H9 (cell line): Measurements from ENCODE around the gene MAPKAPK2. TPM values are rescaled to one million over a fixed set of nuclear protein-coding genes. Genes with fewer than 3 reads are reported as not detected.

Experiments used
- DNase-seq: peaks from one replicate; pipeline ENCODE4 v3.0.0-alpha.2; 2017
- H2AFZ ChIP-seq: one replicate; pipeline ENCODE4 v1.6.1; 2013; ENCODE audit warnings: mild to moderate bottlenecking, low read length, control low read depth, moderate library complexity
- H2AK5ac ChIP-seq: 2 replicates; pipeline ENCODE4 v1.6.1; 2013; ENCODE audit warnings: low read length, control low read depth, mixed read lengths; ENCODE audit not compliant: insufficient read length
- H2BK120ac ChIP-seq: one replicate; pipeline ENCODE4 v1.6.1; 2013; ENCODE audit warnings: low read depth, mild to moderate bottlenecking, low read length, control low read depth, inconsistent platforms; ENCODE audit not compliant: poor library complexity, severe bottlenecking
- H2BK12ac ChIP-seq: 2 replicates; pipeline ENCODE4 v1.6.1; 2013; ENCODE audit warnings: low read length, control low read depth, mixed read lengths, low read depth; ENCODE audit not compliant: insufficient read length
- H2BK15ac ChIP-seq: 2 replicates; pipeline ENCODE4 v1.6.1; 2013; ENCODE audit warnings: low read depth, low read length, control low read depth
- H2BK20ac ChIP-seq: one replicate; pipeline ENCODE4 v1.6.1; 2013; ENCODE audit warnings: low read depth, mild to moderate bottlenecking, low read length, control low read depth, inconsistent platforms; ENCODE audit not compliant: poor library complexity, severe bottlenecking
- H2BK5ac ChIP-seq: 2 replicates; pipeline ENCODE4 v1.6.1; 2013; ENCODE audit warnings: low read length, control low read depth, mixed read lengths; ENCODE audit not compliant: insufficient read length
- H3K14ac ChIP-seq: 2 replicates; pipeline ENCODE4 v1.6.1; 2013; ENCODE audit warnings: low read length, control low read depth; ENCODE audit not compliant: insufficient read depth
- H3K18ac ChIP-seq: 2 replicates; pipeline ENCODE4 v1.6.1; 2013; ENCODE audit warnings: low read depth, mild to moderate bottlenecking, mixed read lengths, low read length, control low read depth; ENCODE audit not compliant: insufficient read length
- H3K23ac ChIP-seq: 2 replicates; pipeline ENCODE4 v1.6.1; 2013; ENCODE audit warnings: low read length, control low read depth, mixed read lengths, low read depth; ENCODE audit not compliant: insufficient read length
- H3K23me2 ChIP-seq: 2 replicates; pipeline ENCODE4 v1.6.1; 2013; ENCODE audit warnings: low read depth, mild to moderate bottlenecking, mixed read lengths, low read length, control low read depth; ENCODE audit not compliant: insufficient read length, poor library complexity, severe bottlenecking
- H3K27ac ChIP-seq: 2 replicates; pipeline ENCODE4 v1.5.1; 2013; ENCODE audit warnings: low read length, control low read depth, mixed read lengths, low read depth; ENCODE audit not compliant: insufficient read length
- H3K27me3 ChIP-seq: 2 replicates; pipeline ENCODE4 v1.6.1; 2013; ENCODE audit warnings: low read length, control low read depth, inconsistent platforms; ENCODE audit not compliant: insufficient read depth
- H3K4ac ChIP-seq: 2 replicates; pipeline ENCODE4 v1.6.1; 2013; ENCODE audit warnings: low read depth, mild to moderate bottlenecking, control low read depth, inconsistent platforms, low read length, moderate library complexity
- H3K4me1 ChIP-seq: 2 replicates; pipeline ENCODE4 v1.6.1; 2013; ENCODE audit warnings: low read length, control low read depth, inconsistent platforms; ENCODE audit not compliant: insufficient read depth
- H3K4me2 ChIP-seq: 2 replicates; pipeline ENCODE4 v1.6.1; 2013; ENCODE audit warnings: low read length, control low read depth, mixed read lengths; ENCODE audit not compliant: insufficient read length, insufficient read depth
- H3K56ac ChIP-seq: 2 replicates; pipeline ENCODE4 v1.6.1; 2013; ENCODE audit warnings: low read depth, mild to moderate bottlenecking, mixed read lengths, low read length, control low read depth; ENCODE audit not compliant: insufficient read length
- H3K79me1 ChIP-seq: 2 replicates; pipeline ENCODE4 v1.6.1; 2013; ENCODE audit warnings: low read depth, mild to moderate bottlenecking, moderate library complexity, low read length, control low read depth, inconsistent platforms; ENCODE audit not compliant: insufficient read depth, poor library complexity, severe bottlenecking
- H3K79me2 ChIP-seq: 2 replicates; pipeline ENCODE4 v1.6.1; 2013; ENCODE audit warnings: low read length, control low read depth, inconsistent platforms; ENCODE audit not compliant: insufficient read depth
- H3K9ac ChIP-seq: 2 replicates; pipeline ENCODE4 v1.6.1; 2013; ENCODE audit warnings: low read length, control low read depth, mixed read lengths; ENCODE audit not compliant: insufficient read length; ENCODE audit errors: extremely low read depth
- H3K9me3 ChIP-seq: one replicate; pipeline ENCODE4 v1.6.1; 2013; ENCODE audit warnings: low read depth, low read length, inconsistent platforms; ENCODE audit not compliant: control insufficient read depth
- H3T11ph ChIP-seq: one replicate; pipeline ENCODE4 v1.6.1; 2013; ENCODE audit warnings: mild to moderate bottlenecking, low read length, control low read depth, inconsistent platforms
- H4K20me1 ChIP-seq: one replicate; pipeline ENCODE4 v1.6.1; 2013; ENCODE audit not compliant: control insufficient read depth, insufficient read length, insufficient read depth
- H4K5ac ChIP-seq: 2 replicates; pipeline ENCODE4 v1.6.1; 2013; ENCODE audit warnings: low read depth, mild to moderate bottlenecking, mixed read lengths, low read length, control low read depth; ENCODE audit not compliant: insufficient read length
- H4K8ac ChIP-seq: replicated peaks from 2 replicates; pipeline ENCODE4 v1.6.1; 2013; ENCODE audit warnings: low read length, control low read depth, mixed read lengths, low read depth; ENCODE audit not compliant: insufficient read length
- H4K91ac ChIP-seq: 2 replicates; pipeline ENCODE4 v1.6.1; 2013; ENCODE audit warnings: low read depth, mild to moderate bottlenecking, moderate library complexity, mixed read lengths, low read length, control low read depth; ENCODE audit not compliant: insufficient read length
- H3K27ac Mint-ChIP-seq, 3 experiments: 2 replicates in 2 of 3; 3 replicates in 1 of 3; pipeline ENCODE4 v1.8.0; 2020 to 2021; ENCODE audit warnings: mixed read lengths in 3 of 3, mild to moderate bottlenecking in 1 of 3, moderate library complexity in 1 of 3
- H3K27me3 Mint-ChIP-seq: 2 replicates; pipeline ENCODE4 v1.8.0; 2021; ENCODE audit warnings: low read depth, mild to moderate bottlenecking, moderate library complexity, mixed read lengths
- H3K36me3 Mint-ChIP-seq, 3 experiments: 2 replicates in 2 of 3; 3 replicates in 1 of 3; pipeline ENCODE4 v1.8.0; 2020 to 2021; ENCODE audit warnings: low read depth in 3 of 3, mixed read lengths in 3 of 3; ENCODE audit not compliant: insufficient read depth in 1 of 3
- H3K4me1 Mint-ChIP-seq, 2 experiments: 2 replicates each; pipeline ENCODE4 v1.8.0; 2020; ENCODE audit warnings: mixed read lengths in 2 of 2
- H3K4me3 Mint-ChIP-seq, 2 experiments: 2 replicates in 1 of 2; 3 replicates in 1 of 2; pipeline ENCODE4 v1.8.0; 2020 to 2021; ENCODE audit warnings: mild to moderate bottlenecking in 2 of 2, mixed read lengths in 2 of 2, moderate library complexity in 1 of 2
- H3K9me3 Mint-ChIP-seq, 2 experiments: 2 replicates in 1 of 2; 3 replicates in 1 of 2; pipeline ENCODE4 v1.8.0; 2020; ENCODE audit warnings: mild to moderate bottlenecking in 2 of 2, mixed read lengths in 2 of 2, moderate library complexity in 1 of 2
- WGBS: extraction: QIAGEN DNeasy Blood & Tissue Kit; methylation state at CpG from one replicate; pipeline ENCODE4 v1.1.7; 2013; ENCODE audit warnings: missing lambda C conversion rate, low lambda C conversion rate, mixed read lengths; ENCODE audit not compliant: insufficient read length; ENCODE audit errors: extremely low coverage; 5-methylcytosine and 5-hydroxymethylcytosine counted together
- total RNA-seq: library from RNA; stranded (reverse); gene quantifications from 2 replicates; pipeline ENCODE4 v1.2.1, GENCODE V29; 2021
- TF ChIP-seq, protein P1 (sequence below): fragments of 200-600 bp; sonication (generic); conservative IDR thresholded peaks from 3 replicates; pipeline ENCODE4 v1.8.0; 2021; ENCODE audit warnings: antibody characterized with exemption, mild to moderate bottlenecking

The MAPKAPK2 gene
- total RNA-seq, 1 experiment from 2014 or later = 50.1 TPM

DNA sequence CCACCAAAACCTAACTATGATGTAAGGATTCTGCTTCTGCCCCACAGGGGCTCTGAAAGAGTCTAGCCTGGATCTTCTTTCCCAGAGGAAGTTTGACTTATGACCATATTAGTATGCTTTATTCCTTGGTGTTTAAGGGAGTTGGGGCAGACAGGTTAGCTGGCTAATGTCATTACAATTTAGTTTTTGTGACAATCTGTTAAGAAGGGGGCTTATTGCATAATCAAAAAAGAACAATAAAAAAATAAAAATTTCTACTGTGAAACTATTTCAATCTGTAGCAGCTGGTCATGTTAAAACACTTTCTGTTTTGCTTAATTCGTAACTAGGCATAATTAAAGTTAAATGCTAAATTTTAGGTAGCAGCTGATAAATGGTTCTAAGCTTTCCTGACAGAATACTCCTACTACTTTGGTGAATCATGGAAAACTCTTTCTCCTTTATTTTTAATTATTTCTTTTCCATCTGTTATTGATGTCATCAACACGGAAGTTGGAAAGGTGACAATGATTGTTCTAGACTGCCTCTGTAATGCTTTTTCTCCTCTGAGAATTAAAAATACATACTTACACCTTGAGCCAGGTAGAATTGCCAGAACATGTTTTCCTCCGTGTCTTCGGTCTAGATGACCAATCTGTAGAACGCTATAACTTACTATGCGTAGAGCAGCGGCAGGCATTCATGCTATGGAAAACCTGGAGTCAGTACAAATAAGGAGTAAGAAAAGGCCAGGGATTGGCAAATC lies 30.8 kb upstream of the MAPKAPK2 start:
- no peaks in the 10 kb centered on the region; a peak in 1 of 7 replicates for H3K36me3 Mint-ChIP-seq
- H3K56ac ChIP-seq = no peak overlapping the region
- no CpG with 5 or more reads among the region's 7 CpGs for WGBS
- DNase-seq = no peak
- H3T11ph ChIP-seq = no peak overlapping the region
- no peak overlapping the region for H2BK5ac ChIP-seq
- H3K14ac ChIP-seq = no peak overlapping the region
- no peak overlapping the region for H2BK15ac ChIP-seq
- H3K27me3 ChIP-seq = peaks cover 2% of the 10 kb centered on the region; the same call in 1 of the 2 replicates
- no peak overlapping the region for H2BK120ac ChIP-seq
- H3K27me3 Mint-ChIP-seq = peaks cover 28% of the 10 kb centered on the region
- peaks cover 12 to 13% of the 10 kb centered on the region in 2 experiments for H3K4me1 Mint-ChIP-seq
- H4K91ac ChIP-seq = no peak overlapping the region
- H3K27ac ChIP-seq = no peak overlapping the region
- no peak overlapping the region for H2AK5ac ChIP-seq
- H3K27ac Mint-ChIP-seq = no peak overlapping the region
- H3K18ac ChIP-seq = no peak overlapping the region
- no peak overlapping the region for H2AFZ ChIP-seq
- H3K79me2 ChIP-seq = no peaks in the 10 kb centered on the region
- no peak overlapping the region for H4K8ac ChIP-seq
- H3K4me3 Mint-ChIP-seq = no peak overlapping the region
- H4K20me1 ChIP-seq = no peaks in the 10 kb centered on the region
- H3K4me1 ChIP-seq = peaks cover 4% of the 10 kb centered on the region
- H3K23ac ChIP-seq = no peak overlapping the region
- no peak overlapping the region for H2BK12ac ChIP-seq
- H3K9me3 Mint-ChIP-seq = no peaks in the 10 kb centered on the region
- H3K79me1 ChIP-seq = no peaks in the 10 kb centered on the region
- no peaks in the 10 kb centered on the region for H3K9me3 ChIP-seq
- H3K9ac ChIP-seq = no peak overlapping the region
- no peak overlapping the region for H3K4me2 ChIP-seq
- no peak overlapping the region for H3K4ac ChIP-seq
- TF ChIP-seq, protein P1, sequence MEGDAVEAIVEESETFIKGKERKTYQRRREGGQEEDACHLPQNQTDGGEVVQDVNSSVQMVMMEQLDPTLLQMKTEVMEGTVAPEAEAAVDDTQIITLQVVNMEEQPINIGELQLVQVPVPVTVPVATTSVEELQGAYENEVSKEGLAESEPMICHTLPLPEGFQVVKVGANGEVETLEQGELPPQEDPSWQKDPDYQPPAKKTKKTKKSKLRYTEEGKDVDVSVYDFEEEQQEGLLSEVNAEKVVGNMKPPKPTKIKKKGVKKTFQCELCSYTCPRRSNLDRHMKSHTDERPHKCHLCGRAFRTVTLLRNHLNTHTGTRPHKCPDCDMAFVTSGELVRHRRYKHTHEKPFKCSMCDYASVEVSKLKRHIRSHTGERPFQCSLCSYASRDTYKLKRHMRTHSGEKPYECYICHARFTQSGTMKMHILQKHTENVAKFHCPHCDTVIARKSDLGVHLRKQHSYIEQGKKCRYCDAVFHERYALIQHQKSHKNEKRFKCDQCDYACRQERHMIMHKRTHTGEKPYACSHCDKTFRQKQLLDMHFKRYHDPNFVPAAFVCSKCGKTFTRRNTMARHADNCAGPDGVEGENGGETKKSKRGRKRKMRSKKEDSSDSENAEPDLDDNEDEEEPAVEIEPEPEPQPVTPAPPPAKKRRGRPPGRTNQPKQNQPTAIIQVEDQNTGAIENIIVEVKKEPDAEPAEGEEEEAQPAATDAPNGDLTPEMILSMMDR = no peak
- H4K5ac ChIP-seq = no peak overlapping the region
- H2BK20ac ChIP-seq = no peak overlapping the region
- no peaks in the 10 kb centered on the region for H3K23me2 ChIP-seq
